Measurements from ENCODE around the gene COMMD10. TPM values are rescaled to one million over a fixed set of nuclear protein-coding genes. Genes with fewer than 3 reads are reported as not detected.
"Not testable (repeated sequence)": the region's sequence is repeated elsewhere in the genome, so short reads cannot be mapped to it uniquely, and the experiment has no call there.

Gene COMMD10
- total RNA-seq = 10.9 TPM

- DNase-seq (ENCODE audit: low spot score) (peak; percentile 84), ATAC-seq (peak; percentile 95)
Measured at GRCh38 chr5:116084871-116085715, at the start of gene COMMD10. COMMD10 (plus strand) TSS chr5:116085025.

GRCh38 chr5:116035123-116035522 lies 49.7 kb upstream of the COMMD10 start:
- no peak for DNase-seq (ENCODE audit: low spot score)
- ATAC-seq = no peak

- DNase-seq (ENCODE audit: low spot score) = no peak
- no peak for ATAC-seq
Measured at GRCh38 chr5:116037236-116037822, 47.5 kb upstream of the COMMD10 start.

- no peak for ATAC-seq
Measured at GRCh38 chr5:116038817-116039216, 46.0 kb upstream of the COMMD10 start.

GRCh38 chr5:116042375-116042774 lies 42.5 kb upstream of the COMMD10 start:
- no peak for DNase-seq (ENCODE audit: low spot score)
- ATAC-seq = no peak

More at GRCh38 chr5:116038817-116039216, 46.0 kb upstream of the COMMD10 start:
- DNase-seq (ENCODE audit: low spot score) = no peak

- ATAC-seq (no peak), DNase-seq (ENCODE audit: low spot score) (no peak)
Measured at GRCh38 chr5:116044073-116044472, 40.8 kb upstream of the COMMD10 start.

- ATAC-seq = no peak
Measured at GRCh38 chr5:116045821-116046220, 39.0 kb upstream of the COMMD10 start.

GRCh38 chr5:116046261-116046660 lies 38.6 kb upstream of the COMMD10 start:
- DNase-seq (ENCODE audit: low spot score) (no peak), ATAC-seq (no peak)

More at GRCh38 chr5:116045821-116046220, 39.0 kb upstream of the COMMD10 start:
- no peak for DNase-seq (ENCODE audit: low spot score)

- no peak for DNase-seq (ENCODE audit: low spot score)
- ATAC-seq = no peak
Measured at GRCh38 chr5:116046823-116047222, 38.0 kb upstream of the COMMD10 start.

- DNase-seq (ENCODE audit: low spot score) (no peak), ATAC-seq (no peak)
Measured at GRCh38 chr5:116058346-116058936, 26.4 kb upstream of the COMMD10 start.

- no peak for DNase-seq (ENCODE audit: low spot score)
- ATAC-seq = no peak
Measured at GRCh38 chr5:116062352-116062751, 22.5 kb upstream of the COMMD10 start.

GRCh38 chr5:116063950-116064349 lies 20.9 kb upstream of the COMMD10 start:
- no peak for ATAC-seq

GRCh38 chr5:116068028-116068632 lies 16.7 kb upstream of the COMMD10 start:
- ATAC-seq = peak; percentile 70
- DNase-seq (ENCODE audit: low spot score) = no peak

More at GRCh38 chr5:116063950-116064349, 20.9 kb upstream of the COMMD10 start:
- no peak for DNase-seq (ENCODE audit: low spot score)

- ATAC-seq = no peak
Measured at GRCh38 chr5:116071211-116071610, 13.6 kb upstream of the COMMD10 start.

GRCh38 chr5:116075191-116075831 lies 9.5 kb upstream of the COMMD10 start:
- ATAC-seq (no peak), DNase-seq (ENCODE audit: low spot score) (no peak)

More at GRCh38 chr5:116071211-116071610, 13.6 kb upstream of the COMMD10 start:
- DNase-seq (ENCODE audit: low spot score) = no peak

GRCh38 chr5:116076496-116076895 lies 8.3 kb upstream of the COMMD10 start:
- ATAC-seq = no peak

GRCh38 chr5:116078199-116078598 lies 6.6 kb upstream of the COMMD10 start:
- ATAC-seq (no peak), DNase-seq (ENCODE audit: low spot score) (no peak)

More at GRCh38 chr5:116076496-116076895, 8.3 kb upstream of the COMMD10 start:
- no peak for DNase-seq (ENCODE audit: low spot score)

GRCh38 chr5:116084287-116084691 lies 536 bp upstream of the COMMD10 start:
- ATAC-seq = no peak
- DNase-seq (ENCODE audit: low spot score) = no peak

GRCh38 chr5:116086309-116086708 lies 1.5 kb downstream of the COMMD10 start:
- ATAC-seq = not testable (repeated sequence)

GRCh38 chr5:116088062-116088461 lies 3.2 kb downstream of the COMMD10 start:
- no peak for ATAC-seq
- DNase-seq (ENCODE audit: low spot score) = no peak

More at GRCh38 chr5:116086309-116086708, 1.5 kb downstream of the COMMD10 start:
- DNase-seq (ENCODE audit: low spot score) = not testable (repeated sequence)

GRCh38 chr5:116090302-116090701 lies 5.5 kb downstream of the COMMD10 start:
- ATAC-seq (peak; percentile 46), DNase-seq (ENCODE audit: low spot score) (no peak)

All from left lobe of liver (tissue), 2 donors.